Smooth muscle cell (in vitro differentiated cells): ENCODE data around the gene SIX3. TPM values are rescaled to one million over a fixed set of nuclear protein-coding genes. Genes with fewer than 3 reads are reported as not detected.
A peak's percentile ranks its signal among the peaks of the same experiment; 100 is the strongest.

Experiments used
- DNase-seq: peaks from one replicate; lab custom pipeline; 2025; ENCODE audit not compliant: unreplicated experiment; lab: John Stamatoyannopoulos, UW
- H2AFZ ChIP-seq: fragments of 200-600 bp; sonication (generic); 2 replicates; pipeline ENCODE4 v1.6.0; 2016; ENCODE audit warnings: antibody characterized with exemption, low read depth, mild to moderate bottlenecking
- H3F3A ChIP-seq: fragments of 200-600 bp; sonication (generic); 2 replicates; pipeline ENCODE4 v1.6.0; 2017; ENCODE audit warnings: antibody characterized with exemption, low read depth
- H3K27ac ChIP-seq: fragments of 200-600 bp; sonication (generic); 2 replicates; pipeline ENCODE4 v1.5.1; 2016; ENCODE audit warnings: low read depth, mild to moderate bottlenecking
- H3K27me3 ChIP-seq: fragments of 200-600 bp; sonication (generic); 2 replicates; pipeline ENCODE4 v1.6.1; 2016; ENCODE audit warnings: low read depth, mild to moderate bottlenecking
- H3K36me3 ChIP-seq: fragments of 200-600 bp; sonication (generic); 2 replicates; pipeline ENCODE4 v1.5.1; 2016; ENCODE audit warnings: low read depth
- H3K4me1 ChIP-seq: fragments of 200-600 bp; sonication (generic); 2 replicates; pipeline ENCODE4 v1.5.1; 2016; ENCODE audit warnings: low read depth
- H3K4me2 ChIP-seq: fragments of 200-600 bp; sonication (generic); 2 replicates; pipeline ENCODE4 v1.6.0; 2016; ENCODE audit warnings: mild to moderate bottlenecking
- H3K4me3 ChIP-seq: fragments of 200-600 bp; sonication (generic); 2 replicates; pipeline ENCODE4 v1.5.1; 2016; ENCODE audit warnings: mild to moderate bottlenecking
- H3K79me2 ChIP-seq: fragments of 200-600 bp; sonication (generic); 2 replicates; pipeline ENCODE4 v1.6.0; 2016; ENCODE audit warnings: low read depth, mild to moderate bottlenecking
- H3K9ac ChIP-seq: fragments of 200-600 bp; sonication (generic); 2 replicates; pipeline ENCODE4 v1.6.0; 2016; ENCODE audit warnings: low read depth
- H3K9me3 ChIP-seq: fragments of 200-600 bp; sonication (generic); replicated peaks from 2 replicates; pipeline ENCODE4 v1.5.1; 2016; ENCODE audit warnings: low read depth
- H4K20me1 ChIP-seq: fragments of 200-600 bp; sonication (generic); 2 replicates; pipeline ENCODE4 v1.6.0; 2016; ENCODE audit warnings: low read depth
- WGBS: methylation state at CpG from one replicate; pipeline ENCODE4 v1.1.7; 2016; ENCODE audit warnings: low lambda C conversion rate; 5-methylcytosine and 5-hydroxymethylcytosine counted together
- polyA plus RNA-seq: library from polyadenylated mRNA; unstranded; fragments of >200 nt; fragmentation: Nextera tagmentation; extraction: Ambion mirVana; gene quantifications from 2 replicates; pipeline ENCODE4 v1.2.1, GENCODE V29; 2016
- total RNA-seq: library from RNA; depleted of rRNA; stranded (reverse); fragments of >200 nt; gene quantifications from 2 replicates; pipeline ENCODE4 v1.2.3, GENCODE V29; 2014
- TF ChIP-seq, protein P1 (sequence below): fragments of 200-600 bp; sonication (generic); IDR thresholded peaks from 2 replicates; pipeline ENCODE4 v1.5.1; 2017; ENCODE audit warnings: borderline replicate concordance, mild to moderate bottlenecking, antibody characterized with exemption; ENCODE audit not compliant: insufficient read depth, poor library complexity, severe bottlenecking

The SIX3 gene
- total and polyA plus RNA-seq, 2 experiments from 2014 or later, result not detected

DNA sequence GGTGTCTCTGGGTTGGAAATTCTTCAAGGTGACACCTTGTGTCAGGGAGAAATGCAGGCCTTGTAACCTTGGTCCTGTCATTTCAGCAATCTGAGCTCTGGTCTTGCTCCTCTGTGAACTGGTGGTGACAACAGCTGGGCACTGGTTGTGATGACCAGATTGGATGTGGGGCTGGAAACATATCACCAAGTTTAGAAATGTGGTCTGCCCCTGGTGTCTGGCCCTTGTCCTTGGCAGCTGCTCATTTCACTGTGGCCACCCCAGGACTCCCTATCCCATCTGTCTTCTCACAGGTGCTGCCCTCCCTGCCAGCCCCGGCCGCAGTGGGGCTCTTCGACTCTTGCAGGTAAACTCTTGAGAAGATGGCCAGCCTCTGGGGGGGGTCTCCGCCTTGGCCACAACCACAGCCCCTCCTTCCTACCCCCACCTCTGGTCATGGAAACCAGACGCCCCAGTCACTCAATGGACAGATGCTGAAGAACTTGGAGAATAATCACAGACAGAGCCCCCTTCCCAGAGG is 20.7 kb downstream of the SIX3 start:
- no peaks in the 10 kb centered on the region for H3K4me1 ChIP-seq
- H4K20me1 ChIP-seq, result no peaks in the 10 kb centered on the region
- H3K4me2 ChIP-seq, result no peak overlapping the region
- no peak overlapping the region for H3K9ac ChIP-seq
- peaks cover 53% of the 10 kb centered on the region for H3K27me3 ChIP-seq
- TF ChIP-seq, protein P1, sequence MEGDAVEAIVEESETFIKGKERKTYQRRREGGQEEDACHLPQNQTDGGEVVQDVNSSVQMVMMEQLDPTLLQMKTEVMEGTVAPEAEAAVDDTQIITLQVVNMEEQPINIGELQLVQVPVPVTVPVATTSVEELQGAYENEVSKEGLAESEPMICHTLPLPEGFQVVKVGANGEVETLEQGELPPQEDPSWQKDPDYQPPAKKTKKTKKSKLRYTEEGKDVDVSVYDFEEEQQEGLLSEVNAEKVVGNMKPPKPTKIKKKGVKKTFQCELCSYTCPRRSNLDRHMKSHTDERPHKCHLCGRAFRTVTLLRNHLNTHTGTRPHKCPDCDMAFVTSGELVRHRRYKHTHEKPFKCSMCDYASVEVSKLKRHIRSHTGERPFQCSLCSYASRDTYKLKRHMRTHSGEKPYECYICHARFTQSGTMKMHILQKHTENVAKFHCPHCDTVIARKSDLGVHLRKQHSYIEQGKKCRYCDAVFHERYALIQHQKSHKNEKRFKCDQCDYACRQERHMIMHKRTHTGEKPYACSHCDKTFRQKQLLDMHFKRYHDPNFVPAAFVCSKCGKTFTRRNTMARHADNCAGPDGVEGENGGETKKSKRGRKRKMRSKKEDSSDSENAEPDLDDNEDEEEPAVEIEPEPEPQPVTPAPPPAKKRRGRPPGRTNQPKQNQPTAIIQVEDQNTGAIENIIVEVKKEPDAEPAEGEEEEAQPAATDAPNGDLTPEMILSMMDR, result no peak
- no peaks in the 10 kb centered on the region for H3F3A ChIP-seq
- H3K79me2 ChIP-seq, result no peaks in the 10 kb centered on the region
- no peak for DNase-seq
- no peak overlapping the region for H3K4me3 ChIP-seq
- H2AFZ ChIP-seq, result no peak overlapping the region
- WGBS, result 85% methylated on average over 4 of the region's 5 CpGs
- no peaks in the 10 kb centered on the region for H3K36me3 ChIP-seq
- H3K9me3 ChIP-seq, result no peaks in the 10 kb centered on the region
- no peak overlapping the region for H3K27ac ChIP-seq

DNA sequence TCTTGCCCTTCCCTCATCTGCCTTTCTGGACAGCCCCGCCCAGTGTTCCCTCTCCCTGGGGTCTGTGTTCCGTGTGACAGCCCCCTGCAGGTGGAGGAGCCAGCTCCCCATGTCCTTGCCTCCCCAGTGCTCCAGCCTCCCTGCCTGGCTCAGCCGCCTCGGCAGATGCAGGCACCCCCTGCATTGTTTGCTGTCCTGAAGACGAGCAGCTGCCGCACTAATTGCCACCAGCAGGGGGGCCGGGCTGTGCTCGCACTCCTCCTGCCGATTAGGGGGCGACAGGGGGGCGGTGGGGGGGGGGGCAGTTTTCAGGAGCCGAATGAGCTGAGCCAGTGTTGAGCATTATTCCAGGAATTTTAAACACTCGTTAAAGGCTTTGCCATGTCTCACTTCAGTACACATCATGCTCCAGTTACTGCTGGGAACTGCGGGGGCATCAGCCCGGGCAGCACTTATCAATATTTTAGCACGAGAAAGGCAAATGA is 23.3 kb downstream of the SIX3 start:
- Histone ChIP-seq H3K36me3 (no peaks in the 10 kb centered on the region), H3K4me2 (no peak overlapping the region), H4K20me1 (no peaks in the 10 kb centered on the region), H3F3A (no peaks in the 10 kb centered on the region), H2AFZ (no peak overlapping the region), H3K27ac (no peak overlapping the region), H3K4me1 (no peaks in the 10 kb centered on the region), H3K4me3 (no peak overlapping the region), H3K79me2 (no peaks in the 10 kb centered on the region), H3K9me3 (no peaks in the 10 kb centered on the region), H3K27me3 (peaks cover 47% of the 10 kb centered on the region), H3K9ac (no peak overlapping the region)
- DNase-seq, result no peak
- TF ChIP-seq, protein P1, result peak; percentile 31
- WGBS, result 26% methylated on average over 16 of the region's 16 CpGs

DNA sequence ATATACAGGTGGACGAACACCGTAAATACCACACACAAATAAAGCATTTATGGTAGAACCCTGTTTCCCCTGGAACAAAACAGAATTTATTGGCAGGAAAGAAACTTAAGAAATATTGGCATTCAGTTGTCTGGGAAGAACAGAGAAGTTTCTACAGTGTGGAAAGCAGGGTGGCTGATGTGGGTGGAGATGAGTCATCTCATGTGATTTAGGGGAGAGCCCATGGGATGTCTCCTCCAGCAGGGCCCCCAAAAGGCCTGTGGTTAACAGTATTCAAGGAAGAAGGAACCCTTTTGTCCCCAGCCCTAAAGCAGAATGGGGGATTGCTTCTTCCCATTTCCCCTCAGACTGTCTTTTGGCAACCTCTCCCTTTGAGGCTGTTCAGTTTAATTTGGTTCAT is 24.2 kb downstream of the SIX3 start:
- no peak for DNase-seq
- H3K27ac ChIP-seq, result no peak overlapping the region
- H3K79me2 ChIP-seq, result no peaks in the 10 kb centered on the region
- H2AFZ ChIP-seq, result no peak overlapping the region
- no peaks in the 10 kb centered on the region for H4K20me1 ChIP-seq
- H3K4me3 ChIP-seq, result no peak overlapping the region
- 98% methylated on average over 2 of the region's 2 CpGs for WGBS
- TF ChIP-seq, protein P1, result no peak
- no peak overlapping the region for H3K9ac ChIP-seq
- H3F3A ChIP-seq, result no peaks in the 10 kb centered on the region
- no peaks in the 10 kb centered on the region for H3K36me3 ChIP-seq
- no peaks in the 10 kb centered on the region for H3K9me3 ChIP-seq
- H3K4me1 ChIP-seq, result no peaks in the 10 kb centered on the region
- H3K27me3 ChIP-seq, result peaks cover 47% of the 10 kb centered on the region
- no peak overlapping the region for H3K4me2 ChIP-seq

DNA sequence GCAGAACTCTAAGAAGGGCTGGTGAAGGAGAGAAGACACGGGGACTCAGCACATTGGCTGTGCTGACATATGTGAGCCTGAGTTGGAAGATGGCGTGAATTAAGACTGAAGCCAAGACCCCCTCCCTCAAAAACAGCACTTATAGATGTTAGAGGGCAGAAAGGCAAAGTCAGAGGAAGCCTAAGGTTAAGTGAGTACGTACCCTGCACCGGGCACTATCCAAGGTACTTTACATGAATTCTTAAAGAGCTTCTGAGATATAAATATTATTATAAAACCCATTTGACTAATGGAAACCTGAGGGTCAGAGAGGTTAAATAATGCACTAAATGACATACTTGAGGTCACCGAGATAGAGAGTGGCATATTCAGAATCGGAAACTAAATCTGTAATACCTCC is 25.6 kb downstream of the SIX3 start:
- no peak overlapping the region for H2AFZ ChIP-seq
- H3K36me3 ChIP-seq, result no peaks in the 10 kb centered on the region
- H3K4me3 ChIP-seq, result no peak overlapping the region
- TF ChIP-seq, protein P1, result no peak
- H4K20me1 ChIP-seq, result no peaks in the 10 kb centered on the region
- H3K27ac ChIP-seq, result no peak overlapping the region
- H3K79me2 ChIP-seq, result no peaks in the 10 kb centered on the region
- no peak for DNase-seq
- no peak overlapping the region for H3K4me2 ChIP-seq
- peaks cover 45% of the 10 kb centered on the region for H3K27me3 ChIP-seq
- no peaks in the 10 kb centered on the region for H3F3A ChIP-seq
- H3K4me1 ChIP-seq, result no peaks in the 10 kb centered on the region
- no peak overlapping the region for H3K9ac ChIP-seq
- no peaks in the 10 kb centered on the region for H3K9me3 ChIP-seq
- 83% methylated on average over 6 of the region's 6 CpGs for WGBS
